IPS-15b (cell line): Measurements from ENCODE around the gene PRKCD.

Source experiments
- H3K27me3 ChIP-seq: one replicate; pipeline ENCODE4 v1.6.1; 2013; ENCODE audit warnings: low read length; ENCODE audit not compliant: control insufficient read depth, insufficient read depth
- H3K36me3 ChIP-seq: one replicate; pipeline ENCODE4 v1.6.1; 2013; ENCODE audit warnings: low read length; ENCODE audit not compliant: control insufficient read depth, insufficient read depth
- H3K4me1 ChIP-seq: one replicate; pipeline ENCODE4 v1.6.1; 2013; ENCODE audit warnings: mild to moderate bottlenecking, low read length; ENCODE audit not compliant: control insufficient read depth, insufficient read depth
- H3K4me3 ChIP-seq: one replicate; pipeline ENCODE4 v1.5.1; 2013; ENCODE audit warnings: low read depth, low read length
- H3K9ac ChIP-seq: one replicate; pipeline ENCODE4 v1.6.1; 2013; ENCODE audit warnings: low read depth, mild to moderate bottlenecking, low read length
- H3K9me3 ChIP-seq: one replicate; pipeline ENCODE4 v1.6.1; 2013; ENCODE audit warnings: mild to moderate bottlenecking, low read length; ENCODE audit not compliant: control insufficient read depth, insufficient read depth

Gene PRKCD

GRCh38 chr3:53169832-53170324, 8.9 kb downstream of the PRKCD start:
- Histone ChIP-seq H3K4me3 (no peak overlapping the region), H3K4me1 (peaks cover 5% of the 10 kb centered on the region), H3K9me3 (no peaks in the 10 kb centered on the region), H3K9ac (no peak overlapping the region), H3K27me3 (no peaks in the 10 kb centered on the region), H3K36me3 (peaks cover 5% of the 10 kb centered on the region)

GRCh38 chr3:53170325-53171063, 9.5 kb downstream of the PRKCD start:
- H3K9ac ChIP-seq = peak overlapping the region; percentile 54
- H3K9me3 ChIP-seq = no peaks in the 10 kb centered on the region
- H3K36me3 ChIP-seq = peaks cover 5% of the 10 kb centered on the region
- H3K27me3 ChIP-seq = no peaks in the 10 kb centered on the region
- H3K4me3 ChIP-seq = no peak overlapping the region
- H3K4me1 ChIP-seq = peaks cover 5% of the 10 kb centered on the region

GRCh38 chr3:53171064-53171418, 10.0 kb downstream of the PRKCD start:
- H3K4me3 ChIP-seq = no peak overlapping the region
- H3K9me3 ChIP-seq = no peaks in the 10 kb centered on the region
- H3K4me1 ChIP-seq = peaks cover 5% of the 10 kb centered on the region
- no peak overlapping the region for H3K9ac ChIP-seq
- H3K27me3 ChIP-seq = no peaks in the 10 kb centered on the region
- peaks cover 5% of the 10 kb centered on the region for H3K36me3 ChIP-seq

- H3K4me1 ChIP-seq = peaks cover 5% of the 10 kb centered on the region
- H3K36me3 ChIP-seq = no peaks in the 10 kb centered on the region
- H3K9ac ChIP-seq = no peak overlapping the region
- no peaks in the 10 kb centered on the region for H3K27me3 ChIP-seq
- no peaks in the 10 kb centered on the region for H3K9me3 ChIP-seq
- H3K4me3 ChIP-seq = no peak overlapping the region
Observed at GRCh38 chr3:53171827-53172505, 11.0 kb downstream of the PRKCD start.

GRCh38 chr3:53173107-53173506, 12.1 kb downstream of the PRKCD start:
- no peak overlapping the region for H3K9ac ChIP-seq
- no peaks in the 10 kb centered on the region for H3K27me3 ChIP-seq
- H3K4me1 ChIP-seq = peaks cover 4% of the 10 kb centered on the region
- H3K4me3 ChIP-seq = no peak overlapping the region
- H3K36me3 ChIP-seq = no peaks in the 10 kb centered on the region
- no peaks in the 10 kb centered on the region for H3K9me3 ChIP-seq

- peak overlapping the region; percentile 26 for H3K9ac ChIP-seq
- H3K4me3 ChIP-seq = no peak overlapping the region
- H3K36me3 ChIP-seq = peaks cover 3% of the 10 kb centered on the region
Observed at GRCh38 chr3:53174346-53175250, 13.6 kb downstream of the PRKCD start.

GRCh38 chr3:53175613-53176540, 14.9 kb downstream of the PRKCD start:
- H3K9me3 ChIP-seq = no peaks in the 10 kb centered on the region
- no peaks in the 10 kb centered on the region for H3K4me1 ChIP-seq
- H3K27me3 ChIP-seq = no peaks in the 10 kb centered on the region
- H3K36me3 ChIP-seq = peaks cover 6% of the 10 kb centered on the region
- H3K4me3 ChIP-seq = no peak overlapping the region
- no peak overlapping the region for H3K9ac ChIP-seq

More at GRCh38 chr3:53174346-53175250, 13.6 kb downstream of the PRKCD start:
- Histone ChIP-seq H3K9me3 (no peaks in the 10 kb centered on the region), H3K4me1 (no peaks in the 10 kb centered on the region), H3K27me3 (no peaks in the 10 kb centered on the region)

GRCh38 chr3:53178246-53178645, 17.2 kb downstream of the PRKCD start:
- H3K9ac ChIP-seq = no peak overlapping the region
- no peak overlapping the region for H3K4me3 ChIP-seq
- H3K4me1 ChIP-seq = no peaks in the 10 kb centered on the region
- no peaks in the 10 kb centered on the region for H3K27me3 ChIP-seq
- no peaks in the 10 kb centered on the region for H3K9me3 ChIP-seq
- H3K36me3 ChIP-seq = peaks cover 21% of the 10 kb centered on the region

GRCh38 chr3:53179580-53179979, 18.6 kb downstream of the PRKCD start:
- Histone ChIP-seq H3K4me3 (no peak overlapping the region), H3K9me3 (no peaks in the 10 kb centered on the region), H3K27me3 (no peaks in the 10 kb centered on the region), H3K36me3 (peaks cover 28% of the 10 kb centered on the region), H3K9ac (no peak overlapping the region), H3K4me1 (no peaks in the 10 kb centered on the region)

GRCh38 chr3:53180305-53181023, 19.5 kb downstream of the PRKCD start:
- no peak overlapping the region for H3K4me3 ChIP-seq
- no peaks in the 10 kb centered on the region for H3K4me1 ChIP-seq
- H3K9me3 ChIP-seq = no peaks in the 10 kb centered on the region
- H3K36me3 ChIP-seq = peaks cover 31% of the 10 kb centered on the region
- H3K9ac ChIP-seq = no peak overlapping the region
- H3K27me3 ChIP-seq = no peaks in the 10 kb centered on the region
